Measurements from ENCODE around the gene ITGA5. TPM values are rescaled to one million over a fixed set of nuclear protein-coding genes. Genes with fewer than 3 reads are reported as not detected.

The ITGA5 gene
- total and polyA plus RNA-seq, 9 of the 15 experiments (the other 6 are each of a cell fraction or from before 2014, with no cell fraction given) = 9.1 to 82.1 (median 47.4) TPM

GRCh38 chr12:54368025-54368708, 50.9 kb downstream of the ITGA5 start (continued):
- TF ChIP-seq SNIP1 (IDR thresholded peaks at IDR 0.05; ENCODE audit: low read depth) (no peak), SMARCA4 (IDR thresholded peaks at IDR 0.05) (no peak), NR2C1 (IDR thresholded peaks at IDR 0.05) (no peak), NR2C1 (tag; IDR thresholded peaks at IDR 0.05) (peak; percentile 31; the same call in 1 of the 2 replicates), ZBTB7A (IDR thresholded peaks at IDR 0.05; ENCODE audit: borderline replicate concordance, control insufficient read depth, low read depth, low read length) (no peak), KDM5B (IDR thresholded peaks at IDR 0.05; ENCODE audit: insufficient replicate concordance, low read depth, low read length) (no peak), DPF2 (IDR thresholded peaks at IDR 0.05) (no peak), NELFE (IDR thresholded peaks at IDR 0.05; ENCODE audit: insufficient read depth, insufficient read length) (no peak), MXI1 (IDR thresholded peaks at IDR 0.05; ENCODE audit: low read depth, low read length) (no peak), SETDB1 (IDR thresholded peaks at IDR 0.05; ENCODE audit: low read length) (no peak), NR2C2 (CRISPR knock-in tag; IDR thresholded peaks at IDR 0.05) (no peak), NR2C2 (tag; IDR thresholded peaks at IDR 0.05) (no peak; the same call in 1 of the 2 replicates), ZBTB1 (CRISPR knock-in tag; IDR thresholded peaks at IDR 0.05; ENCODE audit: borderline replicate concordance, low read depth) (0 out of 2 replicates have a peak, but pooled peaks have one; percentile 44), POLR2A (conservative IDR thresholded peaks at IDR 0.05) (0 out of 2 replicates have a peak, but pooled peaks have one; percentile 28), ZNF592 (IDR thresholded peaks at IDR 0.05) (peak; percentile 66; the same call in 1 of the 2 replicates)
- TF ChIP-seq, protein P1, sequence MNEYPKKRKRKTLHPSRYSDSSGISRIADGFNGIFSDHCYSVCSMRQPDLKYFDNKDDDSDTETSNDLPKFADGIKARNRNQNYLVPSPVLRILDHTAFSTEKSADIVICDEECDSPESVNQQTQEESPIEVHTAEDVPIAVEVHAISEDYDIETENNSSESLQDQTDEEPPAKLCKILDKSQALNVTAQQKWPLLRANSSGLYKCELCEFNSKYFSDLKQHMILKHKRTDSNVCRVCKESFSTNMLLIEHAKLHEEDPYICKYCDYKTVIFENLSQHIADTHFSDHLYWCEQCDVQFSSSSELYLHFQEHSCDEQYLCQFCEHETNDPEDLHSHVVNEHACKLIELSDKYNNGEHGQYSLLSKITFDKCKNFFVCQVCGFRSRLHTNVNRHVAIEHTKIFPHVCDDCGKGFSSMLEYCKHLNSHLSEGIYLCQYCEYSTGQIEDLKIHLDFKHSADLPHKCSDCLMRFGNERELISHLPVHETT (CRISPR knock-in tag; conservative IDR thresholded peaks at IDR 0.05 in 1 of 2, IDR thresholded peaks at IDR 0.05 in 1 of 2) = 0 out of 4 replicates have a peak, but pooled peaks of 1 of the 2 experiments have one; percentile 21
- TF ChIP-seq, protein P2, sequence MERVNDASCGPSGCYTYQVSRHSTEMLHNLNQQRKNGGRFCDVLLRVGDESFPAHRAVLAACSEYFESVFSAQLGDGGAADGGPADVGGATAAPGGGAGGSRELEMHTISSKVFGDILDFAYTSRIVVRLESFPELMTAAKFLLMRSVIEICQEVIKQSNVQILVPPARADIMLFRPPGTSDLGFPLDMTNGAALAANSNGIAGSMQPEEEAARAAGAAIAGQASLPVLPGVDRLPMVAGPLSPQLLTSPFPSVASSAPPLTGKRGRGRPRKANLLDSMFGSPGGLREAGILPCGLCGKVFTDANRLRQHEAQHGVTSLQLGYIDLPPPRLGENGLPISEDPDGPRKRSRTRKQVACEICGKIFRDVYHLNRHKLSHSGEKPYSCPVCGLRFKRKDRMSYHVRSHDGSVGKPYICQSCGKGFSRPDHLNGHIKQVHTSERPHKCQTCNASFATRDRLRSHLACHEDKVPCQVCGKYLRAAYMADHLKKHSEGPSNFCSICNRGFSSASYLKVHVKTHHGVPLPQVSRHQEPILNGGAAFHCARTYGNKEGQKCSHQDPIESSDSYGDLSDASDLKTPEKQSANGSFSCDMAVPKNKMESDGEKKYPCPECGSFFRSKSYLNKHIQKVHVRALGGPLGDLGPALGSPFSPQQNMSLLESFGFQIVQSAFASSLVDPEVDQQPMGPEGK (CRISPR knock-in tag; IDR thresholded peaks at IDR 0.05; ENCODE audit: borderline replicate concordance) = no peak
- TF ChIP-seq, protein P3, sequence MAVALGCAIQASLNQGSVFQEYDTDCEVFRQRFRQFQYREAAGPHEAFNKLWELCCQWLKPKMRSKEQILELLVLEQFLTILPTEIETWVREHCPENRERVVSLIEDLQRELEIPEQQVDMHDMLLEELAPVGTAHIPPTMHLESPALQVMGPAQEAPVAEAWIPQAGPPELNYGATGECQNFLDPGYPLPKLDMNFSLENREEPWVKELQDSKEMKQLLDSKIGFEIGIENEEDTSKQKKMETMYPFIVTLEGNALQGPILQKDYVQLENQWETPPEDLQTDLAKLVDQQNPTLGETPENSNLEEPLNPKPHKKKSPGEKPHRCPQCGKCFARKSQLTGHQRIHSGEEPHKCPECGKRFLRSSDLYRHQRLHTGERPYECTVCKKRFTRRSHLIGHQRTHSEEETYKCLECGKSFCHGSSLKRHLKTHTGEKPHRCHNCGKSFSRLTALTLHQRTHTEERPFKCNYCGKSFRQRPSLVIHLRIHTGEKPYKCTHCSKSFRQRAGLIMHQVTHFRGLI (CRISPR knock-in tag; IDR thresholded peaks at IDR 0.05) = no peak
